HG02870 (cell line): ENCODE results near the gene DNAH14.

Experiments used
- ATAC-seq: cut with Tn5 transposase; IDR thresholded peaks from one replicate; pipeline ENCODE4 v1.9.1; 2021; ENCODE audit warnings: mild to moderate bottlenecking, moderate library complexity; ENCODE audit not compliant: unreplicated experiment

DNAH14 gene

DNA sequence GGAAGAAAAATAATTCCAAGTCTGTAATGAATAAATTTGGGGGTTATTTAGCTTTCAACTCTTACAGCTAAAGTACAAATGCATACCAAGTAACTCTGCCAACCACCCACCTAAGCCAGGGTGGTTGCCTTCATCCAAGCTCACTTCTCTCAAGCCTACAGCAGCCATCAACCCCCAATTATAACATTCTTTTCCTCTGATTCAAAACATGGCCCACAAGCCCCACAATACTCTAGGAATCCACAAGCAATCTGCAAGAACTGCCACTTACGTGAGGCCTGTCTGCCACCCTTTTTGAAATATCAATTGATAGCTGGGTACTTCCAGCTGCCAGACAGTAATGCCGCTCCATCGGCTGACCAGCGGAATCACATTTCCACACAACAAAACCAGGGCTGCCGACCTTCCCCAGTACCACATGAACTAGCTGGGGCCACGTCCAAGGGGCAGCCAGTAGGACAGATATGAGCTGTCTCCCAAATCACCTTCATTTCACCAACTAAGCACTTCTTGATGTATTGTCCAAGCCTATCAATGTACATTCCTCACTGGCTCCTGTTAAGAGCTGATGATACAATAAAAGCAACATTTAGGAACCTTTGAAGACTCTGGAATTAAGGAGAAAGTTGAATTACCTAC, 495.2 kb downstream of the DNAH14 start:
- no peak for ATAC-seq

DNA sequence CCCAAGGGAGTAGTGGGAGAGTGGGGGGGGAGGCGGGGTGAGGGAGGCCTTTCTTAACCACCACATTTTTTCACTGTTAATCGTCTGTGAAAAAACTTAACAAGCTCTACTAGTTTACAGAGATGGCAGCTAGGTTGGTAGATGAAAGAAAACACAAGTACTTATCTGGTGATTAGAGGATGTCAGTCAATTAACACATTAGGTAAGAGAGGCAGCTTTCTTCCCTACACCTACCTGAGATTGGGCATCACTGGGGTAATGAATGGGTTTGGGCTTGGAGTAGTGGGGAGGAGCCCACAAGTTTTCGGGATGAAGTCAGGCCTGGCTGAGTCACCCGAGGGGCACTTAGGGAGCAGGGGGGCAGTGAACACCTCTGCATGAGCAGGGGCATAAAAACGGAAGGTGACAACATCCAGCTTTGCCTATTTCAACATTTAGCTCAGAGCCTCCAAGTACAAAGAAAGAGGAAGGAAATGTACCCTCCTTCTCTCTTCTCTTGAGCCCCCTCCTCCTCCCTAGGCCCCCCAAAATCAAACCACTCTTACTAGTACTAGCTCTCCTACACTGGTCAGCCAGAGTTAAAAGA, 495.8 kb downstream of the DNAH14 start:
- no peak for ATAC-seq

DNA sequence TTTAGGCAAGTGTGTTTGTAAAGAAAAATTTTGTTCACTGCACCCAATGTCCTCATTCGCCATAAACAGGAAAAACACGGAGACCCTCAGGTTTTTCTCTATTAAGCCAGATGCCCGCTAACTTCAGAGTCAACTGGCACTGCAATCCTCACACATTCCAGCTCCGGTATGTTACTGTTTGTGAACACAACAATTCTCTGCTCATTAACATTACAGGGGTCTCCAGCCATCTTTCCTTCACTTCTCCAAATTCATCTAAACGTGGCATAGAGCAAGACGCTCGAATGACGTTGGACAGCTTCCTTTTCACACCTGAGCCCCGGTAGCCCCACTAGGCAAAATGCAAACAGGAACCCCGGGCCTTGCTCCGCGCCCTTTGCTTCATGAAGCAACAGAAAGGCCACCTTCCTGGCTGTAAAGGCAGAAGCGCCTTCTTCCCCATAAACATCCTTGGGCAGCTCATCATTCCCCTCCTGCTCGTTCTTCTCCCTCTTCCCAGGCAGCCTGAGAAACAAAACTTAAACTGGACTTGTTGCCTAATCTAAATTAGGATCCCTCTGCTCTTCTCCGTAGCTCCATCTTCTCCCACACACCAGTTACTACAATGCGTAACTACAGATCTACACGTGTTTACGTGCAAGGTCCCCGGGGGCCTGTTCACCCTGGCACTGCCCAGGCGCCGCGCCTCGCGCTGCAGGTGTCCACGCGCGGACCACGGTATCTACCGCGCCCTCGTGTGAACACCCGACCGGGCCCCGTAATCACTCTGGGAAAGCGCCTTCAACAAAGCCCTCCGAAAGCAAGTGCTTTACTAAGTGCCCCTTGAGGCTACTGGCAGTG, 497.1 kb downstream of the DNAH14 start:
- ATAC-seq = no peak

DNA sequence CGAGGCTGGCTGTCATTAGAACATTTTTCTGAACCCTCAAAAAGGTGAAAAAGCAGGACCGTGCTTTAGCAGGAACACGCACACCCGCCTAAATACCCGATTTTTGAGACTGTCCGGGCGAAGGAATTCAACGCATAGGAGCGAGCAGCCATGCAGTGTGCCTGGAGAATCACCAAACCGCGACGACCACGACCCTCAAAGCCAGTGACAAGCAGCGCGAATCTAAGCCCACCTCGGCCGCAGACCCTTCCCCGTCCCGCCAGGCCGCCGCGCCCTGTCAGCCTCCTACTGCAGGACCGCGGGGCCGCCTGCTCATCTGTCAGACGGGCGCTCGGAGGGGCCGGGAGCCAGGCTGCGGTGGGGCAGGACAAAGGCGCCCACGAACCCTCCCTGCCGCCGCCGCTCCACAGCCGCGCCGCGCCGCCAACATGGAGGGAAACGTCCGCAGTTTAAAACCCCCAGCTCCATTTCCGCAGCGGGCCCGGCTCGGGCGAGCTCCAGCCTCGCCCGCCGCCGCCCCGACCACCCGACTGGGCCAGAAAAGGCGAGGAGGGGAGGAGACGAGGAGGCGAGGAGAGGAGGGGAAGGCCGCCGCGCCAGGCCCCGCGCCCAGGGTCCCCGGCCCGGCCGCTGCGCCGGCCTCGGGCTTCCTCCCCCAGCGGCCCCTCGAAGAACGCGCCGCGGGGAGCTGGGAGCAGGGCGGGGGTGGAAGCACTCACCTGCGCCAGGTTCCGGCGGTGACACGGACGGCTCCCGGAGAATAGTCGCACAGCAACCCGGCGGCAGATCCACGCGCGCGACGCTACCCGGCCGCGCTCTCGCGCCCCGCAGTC, 498.0 kb downstream of the DNAH14 start, which contains the start of gene LBR:
TSS of gene LBR (minus strand) at position 804 of the 833 bp plus-strand sequence. CDS start 3,963 bp downstream, outside the sequence.
- ATAC-seq = peak; percentile 27

DNA sequence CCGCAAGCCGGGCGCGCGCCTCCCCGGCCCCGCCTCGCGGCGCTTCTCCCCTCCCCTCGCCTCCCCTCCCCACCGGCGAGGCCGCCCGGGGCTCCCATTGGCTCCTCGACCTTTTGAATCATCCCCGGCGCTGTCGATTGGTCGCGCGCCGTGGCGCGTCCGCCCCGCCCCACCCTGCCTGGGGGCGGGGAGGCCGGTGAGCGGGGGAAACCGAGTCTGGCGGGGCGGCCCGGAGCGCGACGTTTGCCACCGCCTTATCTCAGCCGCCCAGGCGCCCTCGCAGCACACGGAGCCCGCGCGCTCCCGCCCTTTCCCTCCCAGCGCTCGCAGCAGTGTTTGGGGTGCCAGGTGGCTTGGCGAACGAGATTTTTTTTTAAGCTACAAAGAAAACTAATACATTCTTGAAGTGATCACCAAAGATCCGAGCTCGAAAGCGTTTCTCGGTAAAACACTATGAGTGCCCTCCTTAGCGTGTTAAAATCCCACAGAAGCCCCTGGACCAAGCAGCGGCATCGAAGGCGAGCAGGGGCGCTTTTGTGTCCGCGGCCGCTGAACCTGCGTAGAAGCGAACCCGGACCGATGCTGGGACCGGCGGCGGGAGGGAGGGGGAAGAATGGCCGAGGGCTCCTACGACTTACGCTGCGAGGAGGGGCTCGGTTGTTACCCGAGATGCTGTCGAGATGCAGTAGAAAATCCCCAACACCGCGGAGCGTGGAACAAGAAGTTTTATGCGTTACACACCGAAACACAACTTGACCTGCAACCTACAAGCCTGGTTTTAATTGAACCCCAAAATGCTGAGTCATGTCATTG, 498.8 kb downstream of the DNAH14 start:
- peak; percentile 89 for ATAC-seq

DNA sequence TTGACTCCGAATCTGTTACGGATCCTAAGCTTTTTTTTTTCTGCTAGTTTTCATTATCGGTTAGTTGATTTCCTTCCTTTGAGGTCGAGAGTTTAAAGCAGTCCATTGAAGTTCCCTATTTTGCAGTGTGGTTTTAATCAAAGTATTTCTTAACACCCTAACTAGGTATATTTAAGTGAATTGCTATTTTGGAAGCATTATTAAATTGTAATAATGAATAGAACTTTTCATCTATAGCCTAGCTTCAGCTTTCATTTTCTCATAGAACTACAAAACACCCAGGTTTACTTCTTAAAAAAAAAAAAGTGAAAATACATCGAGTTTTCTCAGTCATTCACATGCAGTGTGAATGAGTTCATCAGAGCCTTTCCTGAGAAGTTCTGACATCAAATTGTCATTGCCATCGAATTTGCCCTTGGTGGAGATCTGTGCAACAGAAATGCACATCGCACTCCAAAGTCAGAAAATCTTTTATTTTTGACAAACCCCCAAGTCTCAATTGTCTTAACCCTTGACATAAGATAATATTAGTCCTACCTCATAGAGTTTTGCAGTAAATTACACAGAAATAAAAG, 499.5 kb downstream of the DNAH14 start:
- no peak for ATAC-seq

DNA sequence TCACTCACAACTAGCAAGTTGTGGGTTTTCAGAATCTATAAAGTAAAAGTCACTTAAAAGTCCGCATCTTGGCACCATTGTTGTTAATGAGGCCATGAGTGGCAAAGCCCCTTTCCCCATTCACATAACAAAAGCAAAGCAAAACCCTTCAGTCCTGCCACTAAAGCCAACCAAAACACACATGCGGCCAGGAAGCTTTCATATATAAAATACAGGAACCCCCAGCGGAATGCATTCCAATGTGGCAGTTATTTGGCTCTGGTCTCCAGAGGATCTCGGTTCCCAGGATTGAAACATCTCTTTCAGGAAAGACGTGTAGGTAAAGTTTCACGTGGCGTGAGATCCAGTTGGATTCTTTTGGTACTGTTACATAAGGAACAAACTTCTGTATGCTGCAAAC, 500.8 kb downstream of the DNAH14 start:
- no peak for ATAC-seq

DNA sequence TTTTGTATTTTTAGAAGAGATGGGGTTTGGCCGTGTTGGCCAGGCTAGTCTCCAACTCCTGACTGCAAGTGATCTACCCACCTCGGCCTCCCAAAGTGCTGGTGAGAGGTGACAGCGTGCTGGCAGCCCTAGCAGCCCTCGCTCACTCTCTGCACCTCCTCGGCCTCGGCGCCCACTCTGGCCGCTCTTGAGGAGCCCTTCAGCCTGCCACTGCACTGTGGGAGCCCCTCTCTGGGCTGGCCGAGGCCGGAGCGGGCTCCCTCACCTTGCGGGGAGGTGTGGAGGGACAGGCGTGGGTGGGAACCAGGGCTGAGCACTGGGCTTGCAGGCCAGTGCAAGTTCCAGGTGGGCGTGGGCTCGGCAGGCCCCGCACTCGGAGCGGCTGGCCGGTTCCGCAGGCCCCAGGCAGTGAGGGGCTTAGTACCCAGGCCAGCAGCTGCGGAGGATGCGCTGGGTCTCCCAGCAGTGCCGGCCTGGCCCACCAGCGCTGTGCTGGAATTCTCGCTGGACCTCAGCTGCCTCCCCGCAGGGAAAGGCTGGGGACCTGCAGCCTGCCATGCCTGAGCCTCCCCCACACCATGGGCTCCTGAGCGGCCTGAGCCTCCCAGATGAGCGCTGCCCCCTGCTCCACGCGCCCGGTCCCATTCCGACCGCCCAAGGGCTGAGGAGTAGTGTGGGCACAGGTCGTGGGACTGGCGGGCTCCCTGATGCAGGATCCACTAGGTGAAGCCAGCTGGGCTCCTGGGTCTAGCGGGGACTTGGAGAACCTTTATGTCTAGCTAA, 501.8 kb downstream of the DNAH14 start:
- no peak for ATAC-seq

DNA sequence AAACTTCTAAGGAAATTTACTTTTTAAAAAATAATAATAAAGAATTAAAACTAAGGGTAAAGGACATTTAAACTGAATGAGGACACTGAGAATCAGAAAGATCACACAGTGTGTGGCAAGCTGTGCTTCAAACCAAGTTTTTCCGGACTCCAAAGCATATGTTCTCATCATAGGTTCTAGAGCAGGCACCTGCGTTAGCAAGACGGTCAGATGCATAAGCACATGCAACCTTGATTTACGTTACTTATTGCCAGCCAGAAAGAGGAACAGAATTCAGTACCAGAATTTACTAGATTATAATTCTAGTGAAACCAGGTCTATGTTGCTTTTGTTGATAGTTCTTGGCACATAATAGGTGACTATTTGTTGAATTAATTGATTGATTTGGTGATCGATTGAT, 504.6 kb downstream of the DNAH14 start:
- ATAC-seq = no peak

DNA sequence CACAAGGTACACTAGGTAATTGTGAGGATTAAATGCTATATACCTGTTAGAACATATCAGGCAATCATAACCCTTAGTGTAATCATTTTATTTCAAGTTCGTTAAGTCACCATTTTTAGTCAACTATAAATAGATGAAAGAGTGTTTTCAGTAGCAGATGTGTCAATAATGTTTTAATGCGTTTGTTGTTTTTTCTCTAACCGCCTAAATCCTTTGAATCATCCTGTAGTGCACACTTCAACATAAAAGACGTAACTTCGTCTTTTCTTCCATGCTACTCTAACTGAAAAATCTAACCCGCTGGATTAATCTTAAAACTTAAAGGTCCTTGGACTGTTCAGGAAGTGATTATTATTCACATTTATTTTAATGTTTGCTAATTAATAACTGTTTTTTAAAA, 505.6 kb downstream of the DNAH14 start:
- ATAC-seq = no peak

DNA sequence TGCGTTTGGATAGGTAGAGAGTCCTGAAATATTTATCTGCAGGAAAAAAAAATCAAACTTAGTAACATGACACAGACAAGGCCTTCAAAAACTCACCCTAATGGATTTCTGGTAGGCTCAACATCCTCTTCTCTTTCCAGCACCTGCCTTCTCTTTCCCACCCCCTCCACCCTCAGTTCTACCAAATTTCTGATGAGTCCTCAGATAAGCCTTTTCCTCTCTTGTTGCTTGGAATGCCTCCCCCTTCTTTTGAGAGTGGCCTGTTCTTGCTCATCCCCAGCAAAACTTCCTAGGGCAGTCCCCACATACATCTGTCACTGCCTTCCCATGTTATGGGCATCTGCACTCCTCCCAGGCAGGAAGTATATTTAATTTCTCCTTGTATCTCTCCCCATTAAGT, 506.0 kb downstream of the DNAH14 start:
- ATAC-seq = no peak

DNA sequence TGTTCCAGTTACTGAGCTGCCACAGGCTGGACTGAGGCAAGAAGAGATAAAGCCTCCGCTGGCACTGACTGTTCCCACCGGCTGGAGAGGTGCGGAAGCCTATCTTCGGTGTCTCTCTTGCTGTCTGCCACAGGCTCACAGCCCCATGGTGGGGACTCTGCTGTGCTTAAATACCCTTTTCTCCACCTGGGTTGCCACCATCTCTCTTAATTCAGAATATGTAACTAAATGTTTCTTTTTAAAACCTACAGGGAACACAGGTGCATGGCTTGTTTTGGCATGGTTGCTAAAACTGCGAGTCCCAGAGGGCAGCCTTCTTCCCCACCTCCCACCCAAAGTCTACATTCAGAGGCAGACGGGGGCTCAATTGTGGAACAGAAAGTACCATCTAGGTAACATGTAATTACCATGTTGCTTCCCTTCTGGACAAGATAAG, 506.5 kb downstream of the DNAH14 start:
- ATAC-seq = no peak

DNA sequence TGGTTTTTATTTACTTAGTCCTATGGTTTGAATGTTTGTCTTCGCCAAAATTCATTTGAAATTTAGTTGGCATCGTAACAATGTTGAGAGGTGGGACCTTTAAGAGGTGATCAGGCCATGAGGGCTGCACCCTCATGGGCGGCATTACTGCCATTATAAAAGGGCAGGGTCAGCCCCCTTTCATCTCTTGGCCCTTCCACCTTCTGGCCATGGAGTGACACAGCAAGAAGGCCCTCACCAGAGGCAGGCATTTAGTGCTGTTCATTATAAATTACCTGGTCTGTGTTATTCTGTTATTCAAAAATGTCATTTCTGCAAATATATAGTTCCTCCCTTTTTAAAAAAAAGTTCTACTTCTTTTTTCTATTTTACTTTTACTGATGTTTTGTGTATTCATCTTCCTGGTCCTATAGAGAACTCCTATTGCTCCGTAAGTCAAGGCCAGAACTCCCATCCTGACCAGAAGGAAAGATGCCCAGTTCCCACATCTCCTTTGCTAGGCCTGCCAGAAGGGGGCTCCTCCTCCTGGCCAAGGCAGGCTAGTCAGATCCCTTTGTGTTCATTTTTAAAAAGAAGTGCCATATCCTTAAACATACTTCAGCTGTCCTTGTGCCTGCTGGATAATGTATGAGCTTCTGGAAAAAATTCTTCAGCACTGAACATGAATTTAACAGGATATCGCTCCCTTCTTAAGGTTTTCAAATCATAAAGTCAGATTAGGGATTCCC, 508.4 kb downstream of the DNAH14 start:
- ATAC-seq = no peak

DNA sequence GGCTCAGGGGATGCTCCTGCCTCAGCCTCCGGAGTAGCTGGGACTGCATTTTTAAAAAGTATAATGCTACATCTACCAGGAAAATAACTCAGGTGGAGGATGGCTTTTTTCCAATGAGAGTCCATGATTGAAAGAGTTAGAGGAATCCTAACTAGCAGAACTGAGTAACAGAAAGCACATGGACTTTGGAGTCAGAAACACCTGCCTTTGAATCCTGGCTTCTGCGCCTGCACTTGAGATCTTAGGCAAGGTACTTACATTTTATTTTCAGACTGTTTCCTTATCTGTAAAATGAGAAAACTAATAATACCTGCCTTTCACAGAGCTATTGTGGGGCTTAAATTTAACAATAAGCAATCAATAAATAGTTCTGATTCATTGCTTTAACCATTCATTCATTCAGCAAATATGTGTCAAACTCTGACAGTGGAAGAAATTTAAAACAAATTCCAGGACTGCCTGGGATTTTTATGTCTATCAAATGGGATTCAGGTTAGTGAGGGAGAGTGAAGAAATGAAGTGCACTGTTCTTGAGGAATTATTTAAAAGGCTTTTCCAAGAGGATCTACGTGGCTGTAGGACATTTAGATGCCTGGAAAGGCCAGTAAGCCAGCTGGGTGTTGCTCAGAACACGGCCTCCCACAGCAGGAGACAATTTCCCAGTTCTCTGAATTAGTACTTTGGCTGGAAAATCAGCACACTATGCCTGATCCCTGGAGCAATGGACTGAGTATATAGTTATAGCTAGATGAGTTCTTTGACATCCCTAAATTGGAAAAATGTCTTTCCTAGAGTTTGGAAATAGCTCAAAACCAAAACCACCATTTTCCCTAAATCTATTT, 511.1 kb downstream of the DNAH14 start:
- ATAC-seq = no peak

DNA sequence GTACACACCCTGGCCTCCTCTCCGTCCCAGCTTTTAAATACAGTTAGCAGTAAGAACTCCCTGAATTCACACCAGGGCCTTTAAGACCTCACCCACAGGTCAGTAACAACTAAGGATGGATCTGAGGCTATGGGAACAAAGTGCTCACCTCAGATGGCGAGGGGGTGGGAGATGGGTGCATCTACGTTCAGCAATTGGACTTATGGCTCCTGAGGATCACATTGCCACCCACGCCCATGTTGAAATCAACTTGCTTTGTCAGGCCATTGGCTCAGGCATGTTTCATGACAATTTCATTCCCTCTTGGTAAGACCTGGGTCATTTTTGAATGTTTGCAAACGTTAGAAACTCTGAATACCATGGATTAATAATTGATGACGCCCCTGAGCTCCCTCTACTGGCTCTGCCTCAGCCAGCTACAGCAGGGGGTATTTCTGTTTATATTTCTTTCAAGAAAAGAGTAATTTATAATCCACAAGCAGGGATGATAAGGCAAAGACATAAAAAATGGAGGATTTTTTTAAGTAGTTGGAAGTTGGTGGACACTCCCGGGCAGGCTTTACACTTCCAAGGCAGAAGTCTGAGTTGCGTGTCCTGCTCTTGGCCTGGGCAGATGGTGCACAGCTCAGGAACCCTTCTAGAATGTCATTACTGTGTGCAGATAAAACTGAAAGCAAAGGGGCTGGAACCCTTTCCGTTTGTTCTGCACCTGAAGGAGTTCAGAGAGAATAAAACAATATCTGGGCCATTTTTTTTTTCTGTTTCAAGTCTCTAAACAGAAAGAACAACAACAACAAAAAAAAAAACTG, 512.0 kb downstream of the DNAH14 start:
- no peak for ATAC-seq

DNA sequence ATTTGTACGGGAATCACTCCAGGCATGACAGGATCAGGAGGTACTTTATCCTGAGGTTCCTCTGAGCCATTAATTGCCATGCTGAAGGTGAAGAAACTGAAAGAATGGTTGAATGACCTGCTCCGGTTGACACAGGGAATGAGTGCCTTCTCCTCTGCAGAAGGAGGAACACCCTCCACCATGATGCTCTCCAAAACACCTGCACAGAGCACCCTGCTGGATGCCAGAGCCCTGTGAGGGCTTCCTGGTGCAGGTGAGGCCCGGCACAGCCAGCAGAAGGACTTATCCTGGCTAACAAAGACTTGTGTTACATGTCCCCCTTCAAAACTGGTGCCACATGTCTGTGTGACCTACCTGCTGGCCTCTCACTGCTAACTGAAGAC, 512.6 kb downstream of the DNAH14 start:
- no peak for ATAC-seq
